Posterior cingulate gyrus (tissue), 11 donors: ENCODE data around the gene DPAGT1.

Source experiments
- DNase-seq, 10 donors: peaks; one replicate each; pipeline versions ENCODE4 v3.0.0 to v3.0.0-alpha.2; 2020 to 2021; ENCODE audit warnings: mixed read lengths in 3 of 10
- intact Hi-C: fragments of 100-400 bp; cut with DNase I; formaldehyde crosslinking; loops from one replicate; pipeline ENCODE4 v1.15.1; 2023

The DPAGT1 gene

GRCh38 chr11:119100246-119100970 is 1.2 kb downstream of the DPAGT1 start:
- peak in 1 of 10 donors; percentile 34 for DNase-seq
- intact Hi-C loops, result no loop called here

- intact Hi-C loops, result no loop called here
- DNase-seq, result no peak
Observed at GRCh38 chr11:119099711-119100110, 1.9 kb downstream of the DPAGT1 start.

- intact Hi-C loops, result loop anchor here (2.0 kb wide), 2 partner anchors 38 to 64 kb away; partner anchors contain the start of genes HYOU1 and SLC37A4
- DNase-seq, result peak; percentile 99 to 100 (median 100)
Observed at GRCh38 chr11:119095066-119095880, 6.4 kb downstream of the DPAGT1 start.

- peak; percentile 66 to 98 (median 83) for DNase-seq
- intact Hi-C loops, result loop anchor here (2.0 kb wide), 2 partner anchors 38 to 64 kb away; partner anchors contain the start of genes HYOU1 and SLC37A4
Observed at GRCh38 chr11:119094816-119095065, 6.9 kb downstream of the DPAGT1 start.

GRCh38 chr11:119093942-119094815 is 7.5 kb downstream of the DPAGT1 start:
- intact Hi-C loops, result loop anchor here (2.0 kb wide), 2 partner anchors 37 to 63 kb away; partner anchors contain the start of genes HYOU1 and SLC37A4
- DNase-seq, result peak in 4 of 10 donors; percentile 26 to 87 (median 84)

- intact Hi-C loops, result no loop called here
- DNase-seq, result peak in 1 of 10 donors; percentile 65
Observed at GRCh38 chr11:119092880-119093842, 8.5 kb downstream of the DPAGT1 start.

- peak in 1 of 10 donors; percentile 51 for DNase-seq
- intact Hi-C loops, result no loop called here
Observed at GRCh38 chr11:119091966-119092879, 9.4 kb downstream of the DPAGT1 start.

GRCh38 chr11:119091178-119091577 is 10.5 kb downstream of the DPAGT1 start:
- peak in 2 of 10 donors; percentile 71 to 77 for DNase-seq
- intact Hi-C loops, result no loop called here

GRCh38 chr11:119089319-119089718 is 12.3 kb downstream of the DPAGT1 start:
- intact Hi-C loops, result no loop called here
- no peak for DNase-seq

- intact Hi-C loops, result no loop called here
- DNase-seq, result peak in 1 of 10 donors; percentile 39
Observed at GRCh38 chr11:119088406-119088805, 13.2 kb downstream of the DPAGT1 start.

GRCh38 chr11:119087747-119088241 is 13.9 kb downstream of the DPAGT1 start:
- intact Hi-C loops, result no loop called here
- DNase-seq, result peak in 2 of 10 donors; percentile 35 to 72

GRCh38 chr11:119087123-119087522 is 14.5 kb downstream of the DPAGT1 start:
- peak in 1 of 10 donors; percentile 18 for DNase-seq
- intact Hi-C loops, result no loop called here

GRCh38 chr11:119085437-119085847 is 16.2 kb downstream of the DPAGT1 start:
- peak in 2 of 10 donors; percentile 86 to 87 for DNase-seq
- intact Hi-C loops, result loop anchor here (1.0 kb wide), 1 partner anchor 18 kb away; the partner anchor contains the start of gene VPS11

GRCh38 chr11:119084663-119085436 is 16.8 kb downstream of the DPAGT1 start, which contains the start of gene HMBS:
TSS of gene HMBS (plus strand) at chr11:119084881. CDS start at chr11:119085034, 153 bp downstream.
- peak; percentile 91 to 100 (median 96) for DNase-seq
- intact Hi-C loops, result loop anchor here (1.0 kb wide), 1 partner anchor 18 kb away; the partner anchor contains the start of gene VPS11

- intact Hi-C loops, result no loop called here
- DNase-seq, result peak in 5 of 10 donors; percentile 39 to 93 (median 67)
Observed at GRCh38 chr11:119081682-119082260, 19.9 kb downstream of the DPAGT1 start.

- peak in 2 of 10 donors; percentile 65 to 78 for DNase-seq
- intact Hi-C loops, result no loop called here
Observed at GRCh38 chr11:119078675-119079420, 22.8 kb downstream of the DPAGT1 start.
